Measurements from ENCODE around the gene BICRA. TPM values are rescaled to one million over a fixed set of nuclear protein-coding genes. Genes with fewer than 3 reads are reported as not detected.

BICRA gene
- total and polyA plus RNA-seq, 2 of the 8 experiments (the other 6 are each of a cell fraction or from before 2014, with no cell fraction given) = 1.5 to 29.2 TPM

DNA sequence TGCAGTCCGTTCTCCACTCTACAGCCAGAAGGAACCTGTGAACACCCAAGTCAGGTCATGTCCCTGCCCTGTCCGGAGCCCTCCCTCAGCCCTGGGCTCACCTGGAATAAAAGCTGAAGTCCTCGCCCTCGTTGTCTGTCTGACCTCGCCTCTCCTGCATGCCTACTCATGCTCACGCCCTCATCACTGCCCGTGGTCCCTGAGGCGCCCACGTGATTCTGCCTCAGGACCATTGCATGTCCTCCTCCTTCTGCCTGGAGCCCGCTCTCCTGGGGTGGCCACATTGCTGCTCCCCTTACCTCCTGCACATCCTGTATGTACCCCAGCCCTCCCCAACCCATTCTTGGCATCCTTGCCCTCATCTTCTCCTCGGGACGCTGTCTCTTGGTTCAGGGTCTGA is 42.2 kb downstream of the BICRA start:
- Histone ChIP-seq H2BK20ac (ENCODE audit: low read length) (no peak overlapping the region), H4K91ac (replicated peaks; ENCODE audit: insufficient read length, low read length) (no peak overlapping the region)
- no peak for FAIRE-seq
- TF ChIP-seq NANOG (IDR thresholded peaks at IDR 0.05; ENCODE audit: insufficient read depth, low read depth, low read length, poor library complexity, severe bottlenecking) (no peak), CHD2 (IDR thresholded peaks at IDR 0.05; ENCODE audit: low read length) (no peak), BACH1 (IDR thresholded peaks at IDR 0.05; ENCODE audit: low read length) (no peak), TCF12 (IDR thresholded peaks at IDR 0.05; ENCODE audit: low read depth, low read length) (no peak), CHD1 (IDR thresholded peaks at IDR 0.05; ENCODE audit: low read depth, low read length) (no peak), RNF2 (IDR thresholded peaks at IDR 0.05; ENCODE audit: borderline replicate concordance, low read depth, low read length, missing control alignments, poor library complexity, severe bottlenecking) (no peak)
- TF ChIP-seq, protein P1, sequence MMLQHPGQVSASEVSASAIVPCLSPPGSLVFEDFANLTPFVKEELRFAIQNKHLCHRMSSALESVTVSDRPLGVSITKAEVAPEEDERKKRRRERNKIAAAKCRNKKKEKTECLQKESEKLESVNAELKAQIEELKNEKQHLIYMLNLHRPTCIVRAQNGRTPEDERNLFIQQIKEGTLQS (IDR thresholded peaks at IDR 0.05; ENCODE audit: insufficient read depth, low read depth, low read length) = no peak

More for the DNA sequence above, 42.2 kb downstream of the BICRA start:
- WGBS, 2 experiments (ENCODE audit: extremely low coverage in 1 of 2, insufficient coverage in 1 of 2, insufficient read length in 1 of 2, insufficient replicate concordance in 2 of 2, low coverage in 1 of 2, low lambda C conversion rate in 2 of 2, missing lambda C conversion rate in 1 of 2) = 97% methylated on average over 11 of the region's 12 CpGs; no CpG with 5 or more reads in 1 of the 2 experiments
- H3K9ac ChIP-seq (replicated peaks in 1 of 4; ENCODE audit: extremely low read depth in 1 of 4, low read depth in 3 of 4, low read length in 3 of 4) = no peak overlapping the region
- peaks cover 0 to 7% (median 0%) of the 10 kb centered on the region in 4 experiments; a peak in 2 of 8 replicates for H3K36me3 ChIP-seq (ENCODE audit: control insufficient read depth in 2 of 4, insufficient read depth in 4 of 4, low read length in 3 of 4)
- 0 out of 2 replicates have a peak overlapping the region, but pooled peaks have one; percentile 29 for H2BK15ac ChIP-seq (ENCODE audit: low read length)
- H2BK120ac ChIP-seq (replicated peaks; ENCODE audit: low read depth, low read length) = no peak overlapping the region
- H3K79me1 ChIP-seq (ENCODE audit: low read depth, low read length) = peaks cover 20% of the 10 kb centered on the region
- H2AK5ac ChIP-seq (ENCODE audit: low read depth, low read length) = no peak overlapping the region
- H3K79me2 ChIP-seq (ENCODE audit: control insufficient read depth in 1 of 2, insufficient read depth in 2 of 2, low read length in 2 of 2) = peaks cover 3 to 79% of the 10 kb centered on the region in 2 experiments
- peak overlapping the region; percentile 44; the same call in 1 of the 2 replicates for H2BK5ac ChIP-seq (ENCODE audit: low read depth, low read length)
- DNase-seq (ENCODE audit: low read depth in 1 of 2, low spot score in 2 of 2) = no peak
- no peak overlapping the region for H2BK12ac ChIP-seq (ENCODE audit: low read depth, low read length)
- H3K4me2 ChIP-seq (ENCODE audit: insufficient read depth in 1 of 2, low read depth in 2 of 2, low read length in 2 of 2) = no peak overlapping the region
- no peak overlapping the region for H3K4me3 ChIP-seq (ENCODE audit: extremely low read depth in 1 of 4, insufficient read depth in 2 of 4, low read depth in 3 of 4, low read length in 4 of 4)
- no peaks in the 10 kb centered on the region for H3K27me3 ChIP-seq (replicated peaks in 1 of 4; ENCODE audit: control insufficient read depth in 3 of 4, extremely low read depth in 1 of 4, insufficient read depth in 3 of 4, low read length in 3 of 4)
- no peak overlapping the region for H3K23ac ChIP-seq (ENCODE audit: insufficient read length)
- no peak overlapping the region for H3K18ac ChIP-seq (ENCODE audit: extremely low read depth, low read length)
- no peak overlapping the region for H3K14ac ChIP-seq (ENCODE audit: insufficient read length)
- peaks cover 0 to 5% of the 10 kb centered on the region in 2 experiments; a peak in 1 of 4 replicates for H3K9me3 ChIP-seq (ENCODE audit: insufficient read depth in 2 of 2, low read depth in 1 of 2, low read length in 1 of 2)
- ChIA-PET POLR2A (ENCODE audit: partially characterized antibody) (no interaction called here), CTCF (ENCODE audit: partially characterized antibody) (interaction anchor here (0.6 kb wide), 1 partner anchor 16 kb away, joined by 3 read pairs; no protein-coding TSS in a partner anchor)
- H4K5ac ChIP-seq (ENCODE audit: insufficient read length, low read depth, low read length) = no peak overlapping the region
- no peak overlapping the region for H2AFZ ChIP-seq (ENCODE audit: low read length)
- peaks cover 0 to 10% (median 6%) of the 10 kb centered on the region in 4 experiments; a peak in 6 of 7 replicates for H3K4me1 ChIP-seq (replicated peaks in 1 of 4; ENCODE audit: control insufficient read depth in 3 of 4, insufficient read depth in 4 of 4, low read length in 3 of 4)
- peaks cover 15 to 34% of the 10 kb centered on the region in 2 experiments for H4K20me1 ChIP-seq (replicated peaks in 1 of 2; ENCODE audit: control insufficient read depth in 1 of 2, insufficient read depth in 2 of 2, low read length in 2 of 2)
- no peak overlapping the region for H3K27ac ChIP-seq (ENCODE audit: low read depth, low read length)
- no peak overlapping the region for H3K56ac ChIP-seq (replicated peaks; ENCODE audit: insufficient read length, low read depth, low read length)
- no peak overlapping the region for H3K4ac ChIP-seq (replicated peaks; ENCODE audit: insufficient read length, low read depth, low read length)
- H3K23me2 ChIP-seq (ENCODE audit: low read depth, low read length) = no peaks in the 10 kb centered on the region
- no peak overlapping the region for H4K8ac ChIP-seq (ENCODE audit: extremely low read depth, insufficient read depth, low read length)

All from H1 (cell line).